ENCODE data around the gene MBD5. TPM values are rescaled to one million over a fixed set of nuclear protein-coding genes. Genes with fewer than 3 reads are reported as not detected.

The MBD5 gene
- polyA plus RNA-seq, 4 donors, result 40.9 to 57.6 (median 56.4) TPM

- no peak for DNase-seq (ENCODE audit: low read depth in 4 of 4, low spot score in 3 of 4)
Measured at GRCh38 chr2:148022351-148022750, 1.5 kb downstream of the MBD5 start.

DNA sequence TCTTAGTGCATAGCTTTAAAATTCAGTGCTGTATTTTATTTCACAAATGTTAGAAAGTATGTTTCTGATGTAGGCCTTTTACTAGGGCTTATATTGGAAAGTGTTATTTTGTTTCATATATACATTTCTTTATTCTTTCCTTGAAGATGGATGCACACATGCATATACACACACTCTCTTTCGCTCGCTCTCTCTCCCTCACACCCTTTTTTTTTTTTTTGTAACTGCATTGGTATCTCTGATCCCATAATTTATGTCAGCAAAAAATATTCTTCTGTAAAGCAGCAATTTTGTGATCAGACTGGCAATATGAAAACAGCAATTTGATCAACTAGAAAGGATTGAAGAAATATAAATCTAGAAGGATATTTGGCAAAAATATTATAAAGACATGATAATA, 2.0 kb downstream of the MBD5 start:
- no peak for DNase-seq (ENCODE audit: low read depth in 4 of 4, low spot score in 3 of 4)

- DNase-seq (ENCODE audit: low read depth in 4 of 4, low spot score in 3 of 4), result no peak
Measured at GRCh38 chr2:148023861-148024260, 3.0 kb downstream of the MBD5 start.

DNA sequence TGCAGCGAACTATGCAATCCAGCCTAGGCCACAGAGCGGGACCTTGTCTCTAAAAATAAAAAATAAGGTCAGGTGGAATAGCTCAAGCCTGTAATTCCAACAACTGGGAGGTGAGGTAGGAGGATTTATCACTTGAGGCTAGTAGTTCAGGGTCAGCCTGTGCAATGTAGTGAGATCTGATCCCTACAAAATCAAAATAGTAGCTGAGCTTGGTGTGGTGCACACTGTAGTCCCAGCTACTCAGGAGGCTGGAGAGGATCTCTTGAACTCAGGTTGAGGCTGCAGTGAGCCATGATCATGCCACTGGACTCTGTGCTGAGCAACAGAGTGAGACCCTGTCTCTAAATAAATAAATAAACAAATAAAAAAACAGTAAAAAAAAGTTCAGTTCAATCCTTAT, 5.7 kb downstream of the MBD5 start:
- no peak for DNase-seq (ENCODE audit: low read depth in 4 of 4, low spot score in 3 of 4)

- no peak for DNase-seq (ENCODE audit: low read depth in 4 of 4, low spot score in 3 of 4)
Measured at GRCh38 chr2:148027822-148028221, 6.9 kb downstream of the MBD5 start.

DNA sequence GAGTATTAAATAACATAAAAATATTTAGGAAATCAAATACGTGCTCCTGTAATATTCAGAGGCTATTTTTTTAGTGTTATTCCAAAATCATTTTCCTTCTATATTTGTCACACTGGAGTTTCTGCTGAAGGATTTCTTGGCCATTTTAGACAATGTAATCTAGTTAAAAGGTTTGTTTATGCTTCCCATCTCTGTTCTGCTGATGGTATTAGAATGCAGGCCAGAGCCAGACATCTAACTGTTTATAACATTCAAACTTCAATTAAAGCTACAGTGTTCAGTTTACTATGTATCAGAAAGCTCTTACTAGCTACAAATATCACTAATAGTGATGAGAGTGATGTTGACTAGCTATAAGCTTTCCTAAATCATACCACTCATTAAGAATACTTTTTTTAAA, 7.9 kb downstream of the MBD5 start:
- DNase-seq (ENCODE audit: low read depth in 4 of 4, low spot score in 3 of 4), result no peak

DNA sequence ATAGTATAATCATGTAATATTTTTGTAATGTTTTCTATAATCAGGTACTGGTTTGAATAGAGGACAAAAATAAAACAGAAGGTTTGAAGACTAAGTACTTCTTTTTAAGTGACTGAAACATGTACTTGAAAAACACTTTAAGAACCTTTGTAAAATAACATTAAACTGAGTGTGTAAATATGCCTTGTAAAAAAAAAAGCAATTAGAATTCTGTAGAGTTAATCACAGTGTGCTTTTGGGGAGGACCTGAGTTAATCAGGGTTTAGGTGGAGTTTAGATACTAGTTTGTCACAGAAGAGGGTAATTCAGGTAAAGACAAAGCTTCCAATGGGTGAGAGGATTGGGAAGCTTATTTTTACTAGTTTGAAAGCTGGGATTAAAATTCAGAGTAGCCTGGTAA, 10.3 kb downstream of the MBD5 start:
- DNase-seq (ENCODE audit: low read depth in 4 of 4, low spot score in 3 of 4), result no peak

DNA sequence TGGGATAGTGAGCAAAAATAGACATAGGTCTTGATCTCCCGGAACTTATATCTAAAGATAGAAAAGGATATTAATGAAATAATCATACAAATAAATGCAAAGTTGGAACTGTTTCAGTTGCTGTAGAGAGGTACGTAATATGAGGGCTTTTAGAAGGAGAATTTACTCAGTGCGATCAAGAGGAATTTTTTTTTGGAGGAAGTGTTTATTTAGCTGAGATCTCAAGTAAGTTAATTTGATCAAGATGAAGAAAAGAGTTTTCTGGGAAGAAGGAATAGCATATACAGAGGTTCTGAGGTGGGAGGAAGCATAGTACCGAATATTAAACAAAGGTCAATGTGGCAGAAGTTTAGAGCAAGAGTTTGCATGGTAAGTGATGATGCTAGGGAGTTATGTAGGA, 11.3 kb downstream of the MBD5 start:
- no peak for DNase-seq (ENCODE audit: low read depth in 4 of 4, low spot score in 3 of 4)

DNA sequence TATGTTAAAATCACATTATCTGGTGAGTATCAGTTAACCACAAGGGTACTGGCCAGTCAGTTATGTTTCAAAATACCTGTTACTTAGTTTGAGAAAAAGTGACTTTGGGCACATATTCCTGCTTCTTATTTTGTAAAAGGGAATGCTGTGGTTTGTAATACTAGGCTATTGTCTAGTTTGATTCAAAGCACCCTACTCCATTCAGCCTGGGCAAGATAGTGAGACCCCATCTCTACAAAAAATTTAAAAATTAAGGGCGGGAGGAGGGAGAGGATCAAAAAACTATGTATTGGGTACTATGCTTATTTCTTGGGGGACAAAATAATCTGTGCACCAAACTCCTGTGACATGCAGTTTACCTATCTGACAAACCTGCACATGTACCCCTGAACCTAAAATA, 18.9 kb downstream of the MBD5 start:
- no peak for DNase-seq (ENCODE audit: low read depth in 4 of 4, low spot score in 3 of 4)

DNA sequence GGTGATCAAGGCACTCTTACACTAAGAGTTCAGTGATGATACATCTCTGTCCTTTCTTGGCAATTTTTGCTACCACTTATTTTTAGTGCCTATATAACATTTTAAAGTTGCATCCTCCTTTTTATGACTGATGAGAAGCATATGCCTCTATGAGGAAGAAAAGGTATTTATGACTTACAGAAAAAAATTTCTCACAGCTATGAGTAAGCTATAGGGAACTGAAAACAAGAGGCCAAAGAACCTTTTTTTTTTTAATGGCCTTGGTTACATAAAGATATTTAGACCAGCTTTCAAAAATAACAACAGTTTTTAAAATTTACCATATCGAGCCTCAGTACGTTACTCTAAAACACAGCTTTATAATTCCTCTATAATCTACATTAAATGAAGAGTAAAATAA, 21.3 kb downstream of the MBD5 start:
- no peak for DNase-seq (ENCODE audit: low read depth in 4 of 4, low spot score in 3 of 4)

GRCh38 chr2:148044322-148044721, 23.4 kb downstream of the MBD5 start:
- DNase-seq (ENCODE audit: low read depth in 4 of 4, low spot score in 3 of 4), result no peak

DNA sequence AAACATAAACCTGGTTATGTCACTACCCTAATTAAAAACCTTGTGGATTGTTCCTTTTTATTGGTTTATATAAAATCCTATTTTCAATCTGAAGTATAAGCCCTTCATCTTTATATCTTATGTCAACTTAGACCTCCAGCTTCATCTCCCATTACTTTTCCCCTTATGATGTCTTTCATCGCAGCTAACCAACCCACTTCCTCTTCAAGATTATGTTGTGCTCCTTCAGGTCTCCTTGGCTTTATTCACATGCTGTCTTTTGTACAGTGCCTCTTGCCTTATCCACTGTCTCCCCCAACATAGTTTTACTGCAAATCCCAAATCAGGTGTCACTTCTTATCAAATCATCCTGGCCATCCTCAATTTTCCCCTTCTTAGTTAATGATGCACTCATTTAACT, 25.9 kb downstream of the MBD5 start:
- DNase-seq (ENCODE audit: low read depth in 4 of 4, low spot score in 3 of 4), result no peak

DNA sequence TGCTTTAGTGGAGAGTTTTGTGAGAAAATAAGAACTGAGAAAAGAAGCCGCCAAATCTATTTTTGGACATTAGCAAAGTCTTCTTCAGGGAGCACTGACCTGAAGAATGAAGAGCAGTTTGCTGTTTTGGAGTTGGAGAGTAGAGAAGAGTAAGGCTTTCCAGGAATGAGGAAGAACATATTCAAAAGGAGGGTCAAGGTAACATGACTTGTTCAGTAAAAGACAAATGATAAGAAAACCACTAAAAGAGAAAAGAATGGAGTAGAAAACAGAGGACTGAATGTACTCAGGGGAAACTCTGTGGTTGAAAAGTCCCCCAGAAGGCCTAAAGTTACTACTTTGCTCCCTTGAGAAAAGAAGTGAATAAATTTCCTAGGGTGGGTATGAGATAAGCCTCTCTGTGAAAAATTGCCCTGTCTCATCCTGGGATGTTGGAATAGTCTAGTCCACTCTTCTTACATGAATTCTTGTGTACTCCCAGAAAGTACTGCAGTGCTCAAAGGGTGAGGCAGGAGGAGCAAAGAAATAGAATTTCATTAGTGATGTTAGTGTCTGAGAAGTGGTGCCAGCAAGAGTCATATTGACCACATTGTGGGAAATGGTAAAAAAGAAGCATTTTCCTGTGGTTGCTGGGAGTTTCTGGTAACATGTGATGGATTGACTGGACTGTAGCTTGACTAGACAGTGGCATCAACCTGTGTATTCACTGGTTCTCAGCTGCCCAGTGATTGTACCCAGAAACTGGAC, 27.8 kb downstream of the MBD5 start:
- no peak for DNase-seq (ENCODE audit: low read depth in 4 of 4, low spot score in 3 of 4)

DNA sequence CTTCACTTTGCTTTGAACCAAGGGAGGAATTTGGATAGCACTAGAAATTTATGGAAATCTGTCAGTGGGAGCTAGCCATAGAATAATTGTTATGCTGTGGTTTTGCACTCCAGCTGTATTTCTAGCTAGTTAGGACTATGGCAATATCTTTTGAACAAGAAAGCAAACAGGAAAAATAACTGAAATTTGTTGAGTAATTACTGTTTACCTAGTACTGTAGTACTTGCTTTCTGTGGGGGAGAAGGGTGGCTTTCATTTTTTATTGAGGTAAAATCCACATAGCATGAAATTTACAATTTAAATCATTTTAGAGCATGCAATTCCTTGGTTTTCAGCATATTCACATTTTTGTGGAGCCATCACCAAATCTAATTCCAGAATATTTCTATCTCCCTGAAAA, 28.4 kb downstream of the MBD5 start:
- DNase-seq (ENCODE audit: low read depth in 4 of 4, low spot score in 3 of 4), result no peak

- DNase-seq (ENCODE audit: low read depth in 4 of 4, low spot score in 3 of 4), result no peak
Measured at GRCh38 chr2:148052687-148053086, 31.8 kb downstream of the MBD5 start.

DNA sequence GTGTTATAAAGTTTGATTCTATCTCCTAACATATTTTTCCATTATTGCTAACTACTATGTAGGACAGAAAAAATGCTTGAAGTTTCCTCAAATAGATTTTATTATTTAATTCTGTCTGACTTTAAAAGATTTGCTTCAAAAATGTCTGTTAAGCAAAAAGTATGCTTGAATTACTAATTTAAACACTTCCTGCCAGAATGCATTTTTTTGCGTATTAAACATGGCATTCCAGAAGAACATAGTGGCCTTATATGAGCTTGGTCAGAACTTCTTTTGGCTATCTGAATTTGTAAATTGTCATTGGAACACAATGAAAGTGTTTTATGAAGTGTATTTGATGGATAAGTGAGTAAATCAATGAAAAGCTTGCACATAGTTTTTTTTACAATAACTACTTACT, 37.8 kb downstream of the MBD5 start:
- DNase-seq (ENCODE audit: low read depth in 4 of 4, low spot score in 3 of 4), result no peak

GRCh38 chr2:148063633-148064032, 42.7 kb downstream of the MBD5 start:
- no peak for DNase-seq (ENCODE audit: low read depth in 4 of 4, low spot score in 3 of 4)

GRCh38 chr2:148065936-148066335, 45.0 kb downstream of the MBD5 start:
- no peak for DNase-seq (ENCODE audit: low read depth in 4 of 4, low spot score in 3 of 4)

DNA sequence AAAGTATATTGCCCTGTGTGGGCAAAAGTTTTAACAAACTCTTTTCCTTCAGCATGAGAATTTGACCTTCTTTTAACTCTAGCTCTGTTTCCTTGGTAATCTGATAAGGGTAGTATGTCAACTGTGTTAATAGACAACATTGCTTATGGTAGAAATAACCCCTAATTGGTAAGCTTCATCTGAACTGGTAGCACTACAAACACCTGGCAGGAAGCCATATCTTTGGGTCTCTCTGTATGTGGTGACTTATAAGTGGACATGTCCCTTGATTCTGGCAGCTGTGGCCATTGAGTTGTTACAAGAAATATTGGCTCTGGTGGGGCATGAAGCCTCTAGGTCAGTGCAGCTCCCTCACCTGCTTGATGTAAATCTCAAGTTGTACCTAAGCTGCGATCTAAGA, 46.9 kb downstream of the MBD5 start:
- no peak for DNase-seq (ENCODE audit: low read depth in 4 of 4, low spot score in 3 of 4)

- DNase-seq (ENCODE audit: low read depth in 4 of 4, low spot score in 3 of 4), result no peak
Measured at GRCh38 chr2:148071351-148071750, 50.5 kb downstream of the MBD5 start.

- no peak for DNase-seq (ENCODE audit: low read depth in 4 of 4, low spot score in 3 of 4)
Measured at GRCh38 chr2:148096012-148096411, 75.1 kb downstream of the MBD5 start.

GRCh38 chr2:148102641-148103040, 81.8 kb downstream of the MBD5 start:
- DNase-seq (ENCODE audit: low read depth in 4 of 4, low spot score in 3 of 4), result no peak

GRCh38 chr2:148103946-148104345, 83.1 kb downstream of the MBD5 start:
- no peak for DNase-seq (ENCODE audit: low read depth in 4 of 4, low spot score in 3 of 4)
